22Rv1 (cell line): ENCODE results near the gene SQSTM1.

ENCODE experiments used
- H3K27ac ChIP-seq: fragments of 450-650 bp; 2 replicates; pipeline ENCODE4 v1.5.1; 2017
- CTCF ChIP-seq: fragments of 450-650 bp; IDR thresholded peaks from 2 replicates; pipeline ENCODE4 v1.5.1; 2017; ENCODE audit warnings: mild to moderate bottlenecking
- ZFX ChIP-seq: fragments of 450-650 bp; IDR thresholded peaks from 2 replicates; pipeline ENCODE4 v1.6.1; 2017; ENCODE audit warnings: antibody characterized with exemption, borderline replicate concordance

Gene SQSTM1

GRCh38 chr5:179874136-179874535, 53.4 kb downstream of the SQSTM1 start:
- no peak for TF ChIP-seq CTCF
- no peak for TF ChIP-seq ZFX
- H3K27ac ChIP-seq = no peak overlapping the region

- TF ChIP-seq CTCF (no peak), ZFX (no peak)
- H3K27ac ChIP-seq = no peak overlapping the region
These were observed 54.0 kb downstream of the SQSTM1 start for GRCh38 chr5:179874536-179875292.

- H3K27ac ChIP-seq = no peak overlapping the region
- no peak for TF ChIP-seq ZFX
- no peak for TF ChIP-seq CTCF
These were observed 55.3 kb downstream of the SQSTM1 start for GRCh38 chr5:179875741-179876609.

GRCh38 chr5:179876610-179876952, 55.9 kb downstream of the SQSTM1 start:
- no peak for TF ChIP-seq CTCF
- no peak for TF ChIP-seq ZFX
- no peak overlapping the region for H3K27ac ChIP-seq

- TF ChIP-seq CTCF = no peak
- no peak for TF ChIP-seq ZFX
- H3K27ac ChIP-seq = no peak overlapping the region
These were observed 57.7 kb downstream of the SQSTM1 start for GRCh38 chr5:179878222-179879002.

GRCh38 chr5:179879003-179879689, 58.4 kb downstream of the SQSTM1 start:
- TF ChIP-seq ZFX (no peak), CTCF (no peak)
- no peak overlapping the region for H3K27ac ChIP-seq
